DND-41 (cell line): ENCODE data around the gene HP.

ENCODE experiments used
- ATAC-seq: fragments of 200-7000 bp; cut with Tn5 transposase; 3 replicates; pipeline ENCODE4 v1.9.1; 2021; ENCODE audit warnings: low read depth; ENCODE audit not compliant: insufficient read depth
- DNase-seq: peaks from one replicate; pipeline ENCODE4 v3.0.0-alpha.2; 2020
- H2AFZ ChIP-seq: 2 replicates; pipeline ENCODE4 v1.6.0; 2012; ENCODE audit warnings: low read depth, low read length
- H3K27ac ChIP-seq: 2 replicates; pipeline ENCODE4 v1.5.1; 2012; ENCODE audit warnings: low read length, inconsistent platforms
- H3K27me3 ChIP-seq: fragments of 200-600 bp; sonication (generic); 2 replicates; pipeline ENCODE4 v1.6.0; 2012; ENCODE audit warnings: low read length, mild to moderate bottlenecking, inconsistent platforms; ENCODE audit not compliant: insufficient read depth, poor library complexity
- H3K36me3 ChIP-seq: 2 replicates; pipeline ENCODE4 v1.5.1; 2012; ENCODE audit warnings: low read length, inconsistent platforms; ENCODE audit not compliant: insufficient read depth
- H3K4me1 ChIP-seq: 2 replicates; pipeline ENCODE4 v1.5.1; 2012; ENCODE audit warnings: mild to moderate bottlenecking, low read length; ENCODE audit not compliant: insufficient read depth
- H3K4me2 ChIP-seq: 2 replicates; pipeline ENCODE4 v1.6.0; 2012; ENCODE audit warnings: mild to moderate bottlenecking, moderate library complexity, low read length, inconsistent platforms; ENCODE audit not compliant: insufficient read depth
- H3K4me3 ChIP-seq, 2 experiments: fragments of 200-600 bp in 1 of 2; shearing (Covaris generic) in 1 of 2; 2 replicates each; pipeline ENCODE4 v1.5.1; 2012 to 2016; ENCODE audit warnings: inconsistent platforms in 2 of 2, low read length in 2 of 2, mild to moderate bottlenecking in 2 of 2, low read depth in 1 of 2, moderate library complexity in 1 of 2
- H3K79me2 ChIP-seq: 2 replicates; pipeline ENCODE4 v1.6.0; 2012; ENCODE audit warnings: low read length, inconsistent platforms; ENCODE audit not compliant: insufficient read depth
- H3K9ac ChIP-seq: 2 replicates; pipeline ENCODE4 v1.6.0; 2012; ENCODE audit warnings: low read depth, mild to moderate bottlenecking, inconsistent platforms, low read length, moderate library complexity
- H3K9me3 ChIP-seq: 2 replicates; pipeline ENCODE4 v1.5.1; 2012; ENCODE audit warnings: low read length, moderate library complexity, mild to moderate bottlenecking, inconsistent platforms; ENCODE audit not compliant: insufficient read depth, severe bottlenecking
- H4K20me1 ChIP-seq: 2 replicates; pipeline ENCODE4 v1.6.0; 2012; ENCODE audit warnings: low read length; ENCODE audit not compliant: insufficient read depth
- EZH2 ChIP-seq: IDR thresholded peaks from 3 replicates; pipeline ENCODE4 v1.6.1; 2012; ENCODE audit warnings: borderline replicate concordance, low read depth, mild to moderate bottlenecking, moderate library complexity, low read length, inconsistent platforms; ENCODE audit not compliant: severe bottlenecking
- TF ChIP-seq, protein P1 (sequence below): IDR thresholded peaks from 2 replicates; pipeline ENCODE4 v1.5.1; 2012; ENCODE audit warnings: borderline replicate concordance, low read length, moderate library complexity, mild to moderate bottlenecking; ENCODE audit not compliant: poor library complexity, severe bottlenecking; ENCODE audit errors: extremely low read depth

HP gene

DNA sequence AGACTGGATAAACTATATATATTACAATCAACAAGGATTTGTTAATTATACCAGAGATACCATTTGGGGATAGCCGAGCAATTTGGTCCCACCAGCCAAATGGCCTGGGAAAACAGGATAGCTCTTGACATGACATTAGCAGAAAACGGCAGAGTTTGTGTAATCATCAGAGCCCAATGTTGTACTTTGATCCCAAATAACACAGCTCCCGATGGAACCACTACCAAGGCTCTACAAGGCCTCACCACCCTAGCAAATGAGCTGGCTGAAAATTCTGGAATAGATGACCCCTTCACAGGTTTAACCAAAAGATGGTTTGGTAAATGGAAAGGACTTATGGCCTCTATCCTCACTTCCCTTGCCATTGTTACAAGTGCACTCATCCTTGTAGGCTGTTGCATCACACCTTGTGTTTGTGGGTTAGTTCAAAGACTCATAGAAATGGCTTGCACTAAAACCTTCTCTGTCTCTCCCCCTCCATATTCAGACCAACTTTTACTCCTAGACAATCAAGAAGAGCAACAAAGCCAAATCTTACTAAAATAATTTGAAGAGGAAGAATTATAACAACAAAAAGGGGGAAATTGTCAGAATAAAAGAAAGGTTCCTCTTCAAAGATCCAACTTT is 29.6 kb downstream of the HP start:
- Histone ChIP-seq H3K9ac (no peak overlapping the region), H3K4me3 (no peak overlapping the region), H3K27ac (no peak overlapping the region), H2AFZ (no peak overlapping the region), H3K4me1 (no peaks in the 10 kb centered on the region), H3K79me2 (no peaks in the 10 kb centered on the region), H3K4me2 (no peak overlapping the region), H3K27me3 (no peaks in the 10 kb centered on the region), H4K20me1 (no peaks in the 10 kb centered on the region), H3K9me3 (peaks cover 13% of the 10 kb centered on the region), H3K36me3 (peaks cover 44% of the 10 kb centered on the region)
- ATAC-seq (no peak), DNase-seq (no peak)
- TF ChIP-seq, protein P1, sequence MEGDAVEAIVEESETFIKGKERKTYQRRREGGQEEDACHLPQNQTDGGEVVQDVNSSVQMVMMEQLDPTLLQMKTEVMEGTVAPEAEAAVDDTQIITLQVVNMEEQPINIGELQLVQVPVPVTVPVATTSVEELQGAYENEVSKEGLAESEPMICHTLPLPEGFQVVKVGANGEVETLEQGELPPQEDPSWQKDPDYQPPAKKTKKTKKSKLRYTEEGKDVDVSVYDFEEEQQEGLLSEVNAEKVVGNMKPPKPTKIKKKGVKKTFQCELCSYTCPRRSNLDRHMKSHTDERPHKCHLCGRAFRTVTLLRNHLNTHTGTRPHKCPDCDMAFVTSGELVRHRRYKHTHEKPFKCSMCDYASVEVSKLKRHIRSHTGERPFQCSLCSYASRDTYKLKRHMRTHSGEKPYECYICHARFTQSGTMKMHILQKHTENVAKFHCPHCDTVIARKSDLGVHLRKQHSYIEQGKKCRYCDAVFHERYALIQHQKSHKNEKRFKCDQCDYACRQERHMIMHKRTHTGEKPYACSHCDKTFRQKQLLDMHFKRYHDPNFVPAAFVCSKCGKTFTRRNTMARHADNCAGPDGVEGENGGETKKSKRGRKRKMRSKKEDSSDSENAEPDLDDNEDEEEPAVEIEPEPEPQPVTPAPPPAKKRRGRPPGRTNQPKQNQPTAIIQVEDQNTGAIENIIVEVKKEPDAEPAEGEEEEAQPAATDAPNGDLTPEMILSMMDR = no peak
- no peak for TF ChIP-seq EZH2

DNA sequence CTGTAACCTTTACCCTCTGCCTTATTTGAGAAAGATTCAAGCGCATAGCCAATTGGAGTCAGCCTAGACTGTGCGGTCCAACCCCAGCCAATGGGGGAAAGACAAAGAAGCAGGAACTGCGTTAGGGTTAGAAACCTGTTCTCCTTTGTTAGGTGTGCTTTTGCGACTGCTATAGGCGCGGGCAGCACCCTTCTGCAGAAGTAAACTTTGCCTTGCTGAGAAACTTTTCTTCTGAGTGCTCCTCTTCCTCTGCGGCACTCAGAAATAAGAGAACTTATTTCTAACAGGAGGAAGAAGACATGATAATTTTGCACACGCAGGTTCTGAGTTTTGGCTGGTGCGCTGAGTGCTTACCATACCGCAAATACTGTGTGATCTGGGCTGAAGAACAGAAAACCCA is 30.1 kb downstream of the HP start:
- TF ChIP-seq, protein P1 = no peak
- TF ChIP-seq EZH2 = no peak
- no peaks in the 10 kb centered on the region for H3K27me3 ChIP-seq
- H3K4me1 ChIP-seq = no peaks in the 10 kb centered on the region
- H3K4me3 ChIP-seq = no peak overlapping the region
- no peak overlapping the region for H3K4me2 ChIP-seq
- no peak overlapping the region for H3K9ac ChIP-seq
- ATAC-seq = no peak
- no peaks in the 10 kb centered on the region for H3K79me2 ChIP-seq
- H3K36me3 ChIP-seq = peaks cover 49% of the 10 kb centered on the region
- H3K9me3 ChIP-seq = peaks cover 13% of the 10 kb centered on the region
- no peaks in the 10 kb centered on the region for H4K20me1 ChIP-seq
- DNase-seq = no peak
- no peak overlapping the region for H2AFZ ChIP-seq
- H3K27ac ChIP-seq = no peak overlapping the region

GRCh38 chr16:72085002-72085401 is 30.7 kb downstream of the HP start:
- TF ChIP-seq, protein P1 = no peak
- TF ChIP-seq EZH2 = no peak
- no peak for DNase-seq
- Histone ChIP-seq H3K79me2 (peaks cover 3% of the 10 kb centered on the region), H3K4me3 (no peak overlapping the region), H3K27ac (no peak overlapping the region), H3K4me1 (no peaks in the 10 kb centered on the region), H4K20me1 (peaks cover 3% of the 10 kb centered on the region; the same call in 1 of the 2 replicates), H3K27me3 (no peaks in the 10 kb centered on the region), H3K9ac (no peak overlapping the region), H2AFZ (no peak overlapping the region), H3K9me3 (peaks cover 13% of the 10 kb centered on the region), H3K36me3 (peaks cover 55% of the 10 kb centered on the region), H3K4me2 (no peak overlapping the region)
- no peak for ATAC-seq

DNA sequence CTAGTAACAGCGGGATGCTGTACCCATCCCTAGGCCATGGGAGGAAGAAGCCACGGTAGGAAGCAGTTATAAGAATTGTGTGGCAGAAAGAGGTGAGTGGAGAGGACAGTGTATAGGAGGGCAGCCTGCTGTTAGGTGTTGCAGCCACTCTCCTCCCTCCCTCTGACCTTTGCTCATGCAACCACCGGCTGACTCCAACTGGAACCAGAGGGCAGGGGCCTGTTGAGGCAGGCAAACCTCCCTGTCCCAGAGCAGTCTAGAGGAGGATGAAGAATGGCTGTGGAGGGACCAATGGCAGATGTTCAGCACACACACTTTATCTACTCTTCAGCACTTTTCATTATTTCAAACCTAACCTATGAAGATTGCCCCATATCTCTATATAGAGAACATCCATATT is 36.9 kb downstream of the HP start:
- H3K4me2 ChIP-seq = peak overlapping the region; percentile 94
- H3K36me3 ChIP-seq = peaks cover 54% of the 10 kb centered on the region

More for the DNA sequence above, 36.9 kb downstream of the HP start:
- Histone ChIP-seq H3K9ac (peak overlapping the region; percentile 77; the same call in 1 of the 2 replicates), H3K4me1 (peaks cover 42% of the 10 kb centered on the region), H3K4me3 (peak overlapping the region in 1 of 2 experiments; percentile 18; a peak in 1 of 4 replicates), H3K27me3 (no peaks in the 10 kb centered on the region), H3K27ac (no peak overlapping the region), H3K9me3 (no peaks in the 10 kb centered on the region), H4K20me1 (peaks cover 8% of the 10 kb centered on the region; the same call in 1 of the 2 replicates), H3K79me2 (peaks cover 63% of the 10 kb centered on the region), H2AFZ (no peak overlapping the region)
- DNase-seq (no peak), ATAC-seq (no peak)
- TF ChIP-seq, protein P1 = no peak
- TF ChIP-seq EZH2 = no peak
